HL-60 (cell line): ENCODE data around the gene TRIM61.

Source experiments
- DNase-seq, 2 experiments: peaks; one replicate each; pipeline ENCODE4 v3.0.0-alpha.2; 2010 to 2020; ENCODE audit warnings: low read depth in 1 of 2, low spot score in 1 of 2
- H3K27ac ChIP-seq: fragments of 250-450 bp; sonication (Bioruptor Pico); replicated peaks from 2 replicates; pipeline ENCODE4 v1.5.1; 2020; ENCODE audit warnings: mild to moderate bottlenecking, moderate library complexity
- H3K27me3 ChIP-seq: fragments of 250-450 bp; sonication (Bioruptor Pico); 2 replicates; pipeline ENCODE4 v1.5.1; 2021; ENCODE audit warnings: mild to moderate bottlenecking, moderate library complexity; ENCODE audit not compliant: insufficient read depth, poor library complexity, severe bottlenecking
- H3K4me3 ChIP-seq: replicated peaks from 2 replicates; pipeline ENCODE4 v1.5.1; 2011; ENCODE audit warnings: mild to moderate bottlenecking, control low read depth, low read length; ENCODE audit not compliant: insufficient read depth
- GABPA ChIP-seq: IDR thresholded peaks from 2 replicates; pipeline ENCODE4 v1.6.1; 2012; ENCODE audit warnings: low read depth
- POLR2AphosphoS5 ChIP-seq: IDR thresholded peaks from 2 replicates; pipeline ENCODE4 v1.6.1; 2012; ENCODE audit warnings: low read depth
- SPI1 ChIP-seq: IDR thresholded peaks from 2 replicates; pipeline ENCODE4 v1.6.1; 2012; ENCODE audit warnings: low read depth, mild to moderate bottlenecking, borderline replicate concordance
- TF ChIP-seq, protein P1 (sequence below): IDR thresholded peaks from 2 replicates; pipeline ENCODE4 v1.6.1; 2012; ENCODE audit warnings: low read depth; ENCODE audit not compliant: insufficient replicate concordance
- TF ChIP-seq, protein P2 (sequence below): IDR thresholded peaks from one replicate; pipeline ENCODE4 v1.5.1; 2011; ENCODE audit warnings: low read length, control low read depth, inconsistent platforms; ENCODE audit not compliant: insufficient read depth

Gene TRIM61

DNA sequence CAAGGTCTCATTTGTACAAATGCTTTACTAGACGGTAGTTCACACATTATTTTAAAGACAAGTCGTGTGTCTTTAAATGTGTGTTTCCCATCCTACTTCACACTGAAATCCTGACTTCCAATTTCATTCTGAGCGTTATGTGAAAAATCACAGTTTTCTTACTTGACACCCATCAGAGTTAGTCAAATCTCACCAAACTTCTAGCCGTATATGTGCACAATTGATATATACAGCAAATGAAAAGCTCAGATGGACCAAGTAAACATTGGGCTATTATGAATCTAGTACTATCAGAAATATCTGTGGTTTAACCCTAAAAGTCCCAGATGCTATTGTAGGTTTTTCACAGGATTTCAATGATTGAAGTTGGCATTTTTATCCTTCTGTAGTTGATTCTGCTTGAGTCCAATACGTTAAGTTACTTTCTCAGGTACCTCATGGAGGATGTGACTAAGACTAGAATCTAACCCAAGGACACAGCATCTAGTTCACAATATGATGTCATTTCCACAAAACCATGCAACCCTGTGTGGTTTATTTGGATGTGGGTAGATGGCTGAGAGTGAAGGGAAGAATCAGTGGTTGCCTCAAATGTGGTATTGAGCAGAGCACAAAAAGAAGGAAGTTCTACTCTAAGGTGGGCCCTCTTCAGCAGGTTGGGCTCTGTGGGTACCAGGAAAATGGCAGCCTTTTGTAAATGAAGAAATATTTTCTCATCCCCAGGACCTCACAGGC is 32.2 kb upstream of the TRIM61 start:
- Histone ChIP-seq H3K27me3 (no peaks in the 10 kb centered on the region), H3K27ac (no peak overlapping the region), H3K4me3 (no peak overlapping the region)
- TF ChIP-seq, protein P1, sequence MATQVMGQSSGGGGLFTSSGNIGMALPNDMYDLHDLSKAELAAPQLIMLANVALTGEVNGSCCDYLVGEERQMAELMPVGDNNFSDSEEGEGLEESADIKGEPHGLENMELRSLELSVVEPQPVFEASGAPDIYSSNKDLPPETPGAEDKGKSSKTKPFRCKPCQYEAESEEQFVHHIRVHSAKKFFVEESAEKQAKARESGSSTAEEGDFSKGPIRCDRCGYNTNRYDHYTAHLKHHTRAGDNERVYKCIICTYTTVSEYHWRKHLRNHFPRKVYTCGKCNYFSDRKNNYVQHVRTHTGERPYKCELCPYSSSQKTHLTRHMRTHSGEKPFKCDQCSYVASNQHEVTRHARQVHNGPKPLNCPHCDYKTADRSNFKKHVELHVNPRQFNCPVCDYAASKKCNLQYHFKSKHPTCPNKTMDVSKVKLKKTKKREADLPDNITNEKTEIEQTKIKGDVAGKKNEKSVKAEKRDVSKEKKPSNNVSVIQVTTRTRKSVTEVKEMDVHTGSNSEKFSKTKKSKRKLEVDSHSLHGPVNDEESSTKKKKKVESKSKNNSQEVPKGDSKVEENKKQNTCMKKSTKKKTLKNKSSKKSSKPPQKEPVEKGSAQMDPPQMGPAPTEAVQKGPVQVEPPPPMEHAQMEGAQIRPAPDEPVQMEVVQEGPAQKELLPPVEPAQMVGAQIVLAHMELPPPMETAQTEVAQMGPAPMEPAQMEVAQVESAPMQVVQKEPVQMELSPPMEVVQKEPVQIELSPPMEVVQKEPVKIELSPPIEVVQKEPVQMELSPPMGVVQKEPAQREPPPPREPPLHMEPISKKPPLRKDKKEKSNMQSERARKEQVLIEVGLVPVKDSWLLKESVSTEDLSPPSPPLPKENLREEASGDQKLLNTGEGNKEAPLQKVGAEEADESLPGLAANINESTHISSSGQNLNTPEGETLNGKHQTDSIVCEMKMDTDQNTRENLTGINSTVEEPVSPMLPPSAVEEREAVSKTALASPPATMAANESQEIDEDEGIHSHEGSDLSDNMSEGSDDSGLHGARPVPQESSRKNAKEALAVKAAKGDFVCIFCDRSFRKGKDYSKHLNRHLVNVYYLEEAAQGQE: no peak
- TF ChIP-seq, protein P2, sequence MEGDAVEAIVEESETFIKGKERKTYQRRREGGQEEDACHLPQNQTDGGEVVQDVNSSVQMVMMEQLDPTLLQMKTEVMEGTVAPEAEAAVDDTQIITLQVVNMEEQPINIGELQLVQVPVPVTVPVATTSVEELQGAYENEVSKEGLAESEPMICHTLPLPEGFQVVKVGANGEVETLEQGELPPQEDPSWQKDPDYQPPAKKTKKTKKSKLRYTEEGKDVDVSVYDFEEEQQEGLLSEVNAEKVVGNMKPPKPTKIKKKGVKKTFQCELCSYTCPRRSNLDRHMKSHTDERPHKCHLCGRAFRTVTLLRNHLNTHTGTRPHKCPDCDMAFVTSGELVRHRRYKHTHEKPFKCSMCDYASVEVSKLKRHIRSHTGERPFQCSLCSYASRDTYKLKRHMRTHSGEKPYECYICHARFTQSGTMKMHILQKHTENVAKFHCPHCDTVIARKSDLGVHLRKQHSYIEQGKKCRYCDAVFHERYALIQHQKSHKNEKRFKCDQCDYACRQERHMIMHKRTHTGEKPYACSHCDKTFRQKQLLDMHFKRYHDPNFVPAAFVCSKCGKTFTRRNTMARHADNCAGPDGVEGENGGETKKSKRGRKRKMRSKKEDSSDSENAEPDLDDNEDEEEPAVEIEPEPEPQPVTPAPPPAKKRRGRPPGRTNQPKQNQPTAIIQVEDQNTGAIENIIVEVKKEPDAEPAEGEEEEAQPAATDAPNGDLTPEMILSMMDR: no peak
- TF ChIP-seq GABPA (no peak), SPI1 (no peak)
- no peak for DNase-seq

DNA sequence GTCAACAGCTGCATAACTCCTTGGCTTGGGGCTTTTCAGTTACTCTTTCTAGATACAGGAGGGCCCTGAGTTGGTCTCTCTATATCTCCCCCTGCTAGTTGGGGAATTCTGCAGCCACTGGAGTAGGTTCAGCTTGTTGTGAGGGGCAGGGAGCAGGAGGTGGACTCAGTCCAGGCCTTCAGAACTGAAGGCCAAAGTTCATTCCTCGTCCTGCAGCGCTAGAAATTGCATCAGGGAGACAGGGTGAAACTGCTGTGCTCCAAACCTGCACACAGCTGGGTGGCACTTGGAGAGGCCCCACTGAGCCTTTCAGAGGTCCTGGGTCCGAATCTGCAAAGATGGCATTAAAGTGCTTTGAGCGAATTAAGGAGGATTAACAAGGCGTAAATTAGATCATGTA is 29.4 kb upstream of the TRIM61 start:
- Histone ChIP-seq H3K4me3 (no peak overlapping the region), H3K27ac (no peak overlapping the region), H3K27me3 (no peaks in the 10 kb centered on the region)
- DNase-seq: no peak
- no peak for TF ChIP-seq SPI1
- TF ChIP-seq, protein P1: no peak
- no peak for TF ChIP-seq GABPA
- TF ChIP-seq POLR2AphosphoS5: no peak
- TF ChIP-seq, protein P2: no peak

DNA sequence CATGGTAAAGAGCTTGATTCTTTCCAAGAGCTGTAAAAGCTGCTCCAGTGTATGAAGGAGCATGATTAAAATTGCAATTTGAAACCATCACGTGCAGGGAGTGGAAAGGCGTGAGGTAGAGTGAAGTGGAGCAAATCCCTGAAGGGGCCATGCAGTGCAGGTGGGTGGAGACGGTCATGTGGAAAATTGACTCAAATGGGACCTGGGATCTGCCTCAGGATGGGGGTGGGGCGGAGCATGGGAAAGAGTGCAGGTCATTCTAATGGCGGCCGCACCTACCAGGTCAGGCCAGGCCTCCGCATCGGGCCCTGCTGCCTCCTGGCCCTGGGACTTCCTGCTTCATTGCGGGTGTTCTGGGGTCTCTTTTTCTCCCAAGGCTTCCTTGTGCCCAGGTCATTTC is 29.0 kb upstream of the TRIM61 start:
- TF ChIP-seq SPI1 (no peak), GABPA (no peak), POLR2AphosphoS5 (no peak)
- TF ChIP-seq, protein P2: no peak
- TF ChIP-seq, protein P1: no peak
- no peak overlapping the region for H3K27ac ChIP-seq
- H3K4me3 ChIP-seq: no peak overlapping the region
- no peak for DNase-seq
- H3K27me3 ChIP-seq: no peaks in the 10 kb centered on the region
